B cell (primary cell): Measurements from ENCODE around the gene GSX1. TPM values are rescaled to one million over a fixed set of nuclear protein-coding genes. Genes with fewer than 3 reads are reported as not detected.
A peak's percentile ranks its signal among the peaks of the same experiment; 100 is the strongest.

Experiments used
- ATAC-seq: fragments of 200-7000 bp; cut with Tn5 transposase; one replicate; pipeline ENCODE4 v1.10.0; 2021; ENCODE audit warnings: low read depth, mild to moderate bottlenecking, moderate number of reproducible peaks, moderate library complexity
- CTCF ChIA-PET: fragments of 350-600 bp; sonication (Branson Sonifier 250); formaldehyde crosslinking; loops from one replicate; lab custom pipeline; 2021; ENCODE audit warnings: antibody characterized with exemption, inconsistent platforms; lab: Charles Lee
- POLR2A ChIA-PET: fragments of 350-600 bp; sonication (Branson Sonifier 250); formaldehyde crosslinking; loops from one replicate; lab custom pipeline; 2021; ENCODE audit warnings: antibody characterized with exemption; lab: Charles Lee
- DNase-seq: peaks from one replicate; pipeline ENCODE4 v3.0.0; 2013
- H2AFZ ChIP-seq: 2 replicates; pipeline ENCODE4 v1.6.1; 2012; ENCODE audit warnings: mild to moderate bottlenecking, low read depth, low read length; ENCODE audit not compliant: insufficient read depth, poor library complexity, severe bottlenecking
- H3K27ac ChIP-seq, 2 donors: 1 replicate in 1 of 2; 2 replicates in 1 of 2; pipeline ENCODE4 v1.5.1; 2012 to 2013; ENCODE audit warnings: low read length in 2 of 2, mild to moderate bottlenecking in 2 of 2, moderate library complexity in 1 of 2
- H3K27me3 ChIP-seq, 4 experiments: fragments of 200-600 bp in 1 of 4; sonication (generic) in 1 of 4; replicated peaks in 1 of 4; 1 replicate in 2 of 4; 2 replicates in 2 of 4; pipeline versions ENCODE4 v1.6.1 to v1.7.0; 2013 to 2016; ENCODE audit warnings: low read length in 3 of 4, mild to moderate bottlenecking in 2 of 4, mixed read lengths in 1 of 4, moderate library complexity in 1 of 4; ENCODE audit not compliant: insufficient read depth in 4 of 4, control insufficient read depth in 3 of 4; ENCODE audit errors: control extremely low read depth in 1 of 4
- H3K36me3 ChIP-seq, 2 experiments: replicated peaks in 1 of 2; 1 replicate in 1 of 2; 2 replicates in 1 of 2; pipeline versions ENCODE4 v1.6.1 to v1.7.1; 2013; ENCODE audit warnings: low read length in 1 of 2; ENCODE audit not compliant: insufficient read depth in 2 of 2, control insufficient read depth in 1 of 2; ENCODE audit errors: control extremely low read depth in 1 of 2, extremely low read depth in 1 of 2
- H3K4me1 ChIP-seq, 2 donors: fragments of 200-600 bp in 1 of 2; sonication (generic) in 1 of 2; 1 replicate in 1 of 2; 2 replicates in 1 of 2; pipeline versions ENCODE4 v1.5.1 to v1.6.1; 2013 to 2017; ENCODE audit warnings: low read length in 2 of 2; ENCODE audit not compliant: control insufficient read depth in 2 of 2, insufficient read depth in 2 of 2
- H3K4me2 ChIP-seq: replicated peaks from 2 replicates; pipeline ENCODE3; 2012; ENCODE audit warnings: mild to moderate bottlenecking, low read depth, low read length; ENCODE audit not compliant: poor library complexity, severe bottlenecking
- H3K4me3 ChIP-seq, 5 experiments: fragments of 200-600 bp in 1 of 5; sonication (generic) in 1 of 5; 1 replicate in 3 of 5; 2 replicates in 2 of 5; pipeline versions ENCODE4 v1.5.1 to v1.7.0; 2011 to 2016; ENCODE audit warnings: low read length in 4 of 5, mild to moderate bottlenecking in 4 of 5, low read depth in 2 of 5, control low read depth in 1 of 5, moderate library complexity in 1 of 5; ENCODE audit not compliant: insufficient read depth in 1 of 5; ENCODE audit errors: control extremely low read depth in 1 of 5, extremely low read depth in 1 of 5
- H3K79me2 ChIP-seq: fragments of 200-600 bp; sonication (generic); one replicate; pipeline ENCODE4 v1.6.0; 2016; ENCODE audit warnings: low read length; ENCODE audit not compliant: control insufficient read depth, insufficient read depth
- H3K9ac ChIP-seq: fragments of 200-600 bp; sonication (generic); 2 replicates; pipeline ENCODE4 v1.6.1; 2017; ENCODE audit warnings: mild to moderate bottlenecking, low read length, moderate library complexity
- H3K9me3 ChIP-seq, 3 donors: one replicate each; pipeline versions ENCODE4 v1.6.1 to v1.7.1; 2013; ENCODE audit warnings: low read length in 2 of 3; ENCODE audit not compliant: control insufficient read depth in 2 of 3, insufficient read depth in 1 of 3; ENCODE audit errors: control extremely low read depth in 1 of 3
- H4K20me1 ChIP-seq: 2 replicates; pipeline ENCODE4 v1.6.0; 2012; ENCODE audit warnings: mild to moderate bottlenecking, low read length; ENCODE audit not compliant: insufficient read depth, control insufficient read depth, poor library complexity, severe bottlenecking
- H3K27ac Mint-ChIP-seq: one replicate; pipeline ENCODE4 v1.8.0; 2021; ENCODE audit warnings: mixed read lengths
- H3K27me3 Mint-ChIP-seq: one replicate; pipeline ENCODE4 v1.8.0; 2021; ENCODE audit warnings: mixed read lengths
- H3K4me1 Mint-ChIP-seq: one replicate; pipeline ENCODE4 v1.8.0; 2021; ENCODE audit warnings: mixed read lengths
- H3K4me3 Mint-ChIP-seq: one replicate; pipeline ENCODE4 v1.8.0; 2021; ENCODE audit warnings: mixed read lengths
- H3K9me3 Mint-ChIP-seq: one replicate; pipeline ENCODE4 v1.8.0; 2022; ENCODE audit warnings: mixed read lengths; ENCODE audit not compliant: insufficient read depth
- CTCF ChIP-seq: fragments of 200-600 bp; IDR thresholded peaks from one replicate; pipeline ENCODE4 v1.8.0; 2022; ENCODE audit warnings: antibody characterized with exemption, mild to moderate bottlenecking
- EZH2 ChIP-seq: IDR thresholded peaks from 2 replicates; pipeline ENCODE4 v1.6.1; 2012; ENCODE audit warnings: borderline replicate concordance, low read depth, mild to moderate bottlenecking, moderate library complexity, low read length; ENCODE audit not compliant: insufficient read depth, poor library complexity, severe bottlenecking
- WGBS: methylation state at CpG from one replicate; pipeline ENCODE4 v1.1.5; 2013; ENCODE audit warnings: missing lambda C conversion rate; ENCODE audit not compliant: insufficient coverage; 5-methylcytosine and 5-hydroxymethylcytosine counted together
- intact Hi-C: fragments of 100-400 bp; cut with micrococcal nuclease; formaldehyde crosslinking; loops from one replicate; pipeline ENCODE4 v1.10.0; 2022
- polyA plus RNA-seq: library from polyadenylated mRNA; depleted of rRNA; stranded (reverse); fragments of >200 nt; gene quantifications from 2 replicates; pipeline ENCODE4 v1.2.3, GENCODE V29; 2012
- total RNA-seq, 2 donors: library from RNA; stranded (reverse); fragments of 120-200 nt in 1 of 2; gene quantifications; 1 replicate in 1 of 2; 2 replicates in 1 of 2; pipeline versions ENCODE4 v1.2.3 to v1.2.4, GENCODE V29; 2013 to 2022

GSX1 gene
- total and polyA plus RNA-seq, 2 donors (not counting 1 experiment from before 2014, with no cell fraction given), result not detected

DNA sequence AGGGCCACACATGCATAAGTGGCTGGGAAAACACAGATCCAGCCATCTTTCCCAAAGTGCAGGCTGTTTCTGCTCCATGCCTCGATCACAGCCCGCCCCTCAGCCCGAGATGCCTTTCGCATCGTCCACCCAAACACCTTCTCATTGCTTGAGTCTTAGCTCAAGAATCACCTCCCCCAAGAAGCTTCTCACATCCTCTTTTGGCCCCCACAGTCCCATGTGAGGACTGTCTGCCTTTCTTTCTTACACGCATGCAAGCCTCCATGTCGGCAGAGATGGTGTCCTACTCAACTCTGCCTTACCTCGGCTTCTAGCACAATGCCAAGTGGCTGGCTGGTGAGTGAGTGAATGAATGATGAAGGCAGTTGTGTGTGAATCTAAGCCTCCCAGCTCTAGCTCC is 18.1 kb upstream of the GSX1 start:
- Mint-ChIP-seq H3K27ac (no peak overlapping the region), H3K9me3 (no peaks in the 10 kb centered on the region), H3K4me1 (peaks cover 10% of the 10 kb centered on the region), H3K4me3 (peak overlapping the region; percentile 10), H3K27me3 (peaks cover 63% of the 10 kb centered on the region)
- Histone ChIP-seq H3K9me3 (peaks cover 0 to 4% (median 0%) of the 10 kb centered on the region in 3 donors), H3K4me3 (no peak overlapping the region), H3K27ac (no peak overlapping the region), H3K36me3 (no peaks in the 10 kb centered on the region), H2AFZ (no peak overlapping the region), H4K20me1 (no peaks in the 10 kb centered on the region), H3K79me2 (no peaks in the 10 kb centered on the region), H3K9ac (no peak overlapping the region), H3K4me2 (no peak overlapping the region), H3K4me1 (peaks cover 5 to 12% of the 10 kb centered on the region in 2 donors), H3K27me3 (peaks cover 0 to 25% (median 5%) of the 10 kb centered on the region in 4 experiments)
- ATAC-seq (no peak), DNase-seq (no peak)
- intact Hi-C loops, result no loop called here
- ChIA-PET POLR2A (no interaction called here), CTCF (interaction anchor here (4.0 kb wide), 1 partner anchor 52 kb away, joined by 29 read pairs; no protein-coding TSS in a partner anchor)
- no peak for TF ChIP-seq EZH2
- TF ChIP-seq CTCF, result no peak
- WGBS, result 64% methylated on average over 5 of the region's 8 CpGs

DNA sequence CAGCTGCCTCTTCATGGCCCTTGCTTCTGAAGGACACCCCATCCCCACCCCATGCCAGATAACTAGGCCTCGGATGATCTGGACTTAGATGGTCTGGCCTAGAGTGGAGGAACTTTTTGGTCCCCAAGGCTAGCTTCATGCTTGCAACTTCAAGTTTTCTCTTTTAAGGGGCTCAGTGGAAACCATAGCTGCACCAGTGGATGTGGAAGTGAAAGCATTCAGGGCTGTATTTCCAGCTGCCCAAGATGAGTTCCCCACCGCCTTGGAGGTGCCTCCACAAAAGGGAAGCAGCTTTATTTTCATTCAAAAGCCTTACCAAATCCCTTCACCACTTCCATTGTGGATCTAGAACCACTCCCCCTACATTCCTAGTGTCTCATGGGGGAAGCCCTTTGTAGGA is 17.6 kb upstream of the GSX1 start:
- Histone ChIP-seq H2AFZ (no peak overlapping the region), H3K4me1 (peaks cover 5 to 12% of the 10 kb centered on the region in 2 donors), H3K27ac (no peak overlapping the region), H3K4me2 (no peak overlapping the region), H3K79me2 (no peaks in the 10 kb centered on the region), H4K20me1 (no peaks in the 10 kb centered on the region), H3K4me3 (no peak overlapping the region), H3K27me3 (peaks cover 0 to 25% (median 5%) of the 10 kb centered on the region in 4 experiments), H3K9ac (no peak overlapping the region), H3K36me3 (no peaks in the 10 kb centered on the region), H3K9me3 (peaks cover 0 to 4% (median 0%) of the 10 kb centered on the region in 3 donors)
- no peak overlapping the region for H3K27ac Mint-ChIP-seq
- DNase-seq (no peak), ATAC-seq (no peak)
- intact Hi-C loops, result no loop called here
- no peaks in the 10 kb centered on the region for H3K9me3 Mint-ChIP-seq
- CTCF ChIA-PET, result no interaction called here
- WGBS, result 83% methylated on average over 1 of the region's 2 CpGs
- TF ChIP-seq CTCF (no peak), EZH2 (no peak)
- POLR2A ChIA-PET, result no interaction called here
- peak overlapping the region; percentile 10 for H3K4me3 Mint-ChIP-seq
- H3K27me3 Mint-ChIP-seq, result peaks cover 62% of the 10 kb centered on the region
- H3K4me1 Mint-ChIP-seq, result peaks cover 10% of the 10 kb centered on the region
